MCF 10A (cell line): ENCODE results near the gene ZNF512B. TPM values are rescaled to one million over a fixed set of nuclear protein-coding genes. Genes with fewer than 3 reads are reported as not detected.
A peak's percentile ranks its signal among the peaks of the same experiment; 100 is the strongest.
"Not testable (repeated sequence)": the region's sequence is repeated elsewhere in the genome, so short reads cannot be mapped to it uniquely, and the experiment has no call there.

Experiments used
- Bru-seq: library from RNA; stranded (reverse); fragments of 400-500 nt; gene quantifications from one replicate; lab custom pipeline; 2021; lab: Mats Ljungman, UMichigan
- BruChase-seq, 2 experiments: library from RNA; stranded (reverse); fragments of 400-500 nt; gene quantifications; one replicate each; lab custom pipeline; 2021; lab: Mats Ljungman, UMichigan
- BruUV-seq: library from RNA; stranded (reverse); fragments of 400-500 nt; replicated peaks from 2 replicates; lab custom pipeline; 2021; lab: Mats Ljungman, UMichigan
- CTCF ChIA-PET: fragments of 300-600 bp; sonication (Branson Sonifier 250); formaldehyde crosslinking; extraction: SDS; loops from one replicate; lab custom pipeline; 2021; ENCODE audit warnings: antibody characterized with exemption, inconsistent platforms; lab: Yijun Ruan, JAX
- POLR2A ChIA-PET: fragments of 300-600, 350-650 bp; sonication (Branson Sonifier 250); formaldehyde crosslinking; extraction: SDS; loops from one replicate; lab custom pipeline; 2020; ENCODE audit warnings: antibody characterized with exemption, inconsistent platforms; lab: Yijun Ruan, JAX
- DNase-seq: peaks from one replicate; pipeline ENCODE4 v3.0.0-alpha.2; 2018; ENCODE audit not compliant: unreplicated experiment
- H3K27ac Mint-ChIP-seq: one replicate; pipeline ENCODE4 v1.8.0; 2022; ENCODE audit warnings: mild to moderate bottlenecking, low read depth, mixed read lengths; ENCODE audit not compliant: unreplicated experiment
- H3K27me3 Mint-ChIP-seq: one replicate; pipeline ENCODE4 v1.8.0; 2022; ENCODE audit warnings: mixed read lengths; ENCODE audit not compliant: insufficient read depth, unreplicated experiment
- H3K36me3 Mint-ChIP-seq: one replicate; pipeline ENCODE4 v1.8.0; 2022; ENCODE audit warnings: mild to moderate bottlenecking, moderate library complexity, mixed read lengths; ENCODE audit not compliant: insufficient read depth, unreplicated experiment
- H3K4me1 Mint-ChIP-seq: one replicate; pipeline ENCODE4 v1.8.0; 2022; ENCODE audit warnings: mixed read lengths; ENCODE audit not compliant: insufficient read depth, unreplicated experiment
- H3K4me3 Mint-ChIP-seq: one replicate; pipeline ENCODE4 v1.8.0; 2022; ENCODE audit warnings: mild to moderate bottlenecking, moderate library complexity, mixed read lengths; ENCODE audit not compliant: unreplicated experiment
- H3K9me3 Mint-ChIP-seq: one replicate; pipeline ENCODE4 v1.8.0; 2022; ENCODE audit warnings: mixed read lengths; ENCODE audit not compliant: unreplicated experiment
- CTCF ChIP-seq: fragments of 200-600 bp; IDR thresholded peaks from one replicate; pipeline ENCODE4 v1.8.0; 2022; ENCODE audit warnings: antibody characterized with exemption, mild to moderate bottlenecking; ENCODE audit not compliant: unreplicated experiment
- intact Hi-C: fragments of 100-400 bp; cut with micrococcal nuclease; formaldehyde crosslinking; loops from 2 replicates; pipeline ENCODE4 v1.14.1; 2022
- long read RNA-seq: library from polyadenylated mRNA; stranded (forward); transcript quantifications from one replicate; pipeline ENCODE4 v2.0.0, GENCODE V29; 2022
- total RNA-seq: library from RNA; stranded (reverse); gene quantifications from 2 replicates; pipeline ENCODE4 v1.2.3, GENCODE V29; 2022

Gene ZNF512B
- 23.5 and 26.6 TPM in 2 replicates for total RNA-seq
- Bru-seq, nascent RNA: percentile 57 among the genes with signal in this experiment
- BruChase-seq, experiment 1, labeled RNA remaining after a 6-hour chase: percentile 84 among the genes with signal in this experiment
- percentile 72 among the genes with signal in this experiment for BruChase-seq, experiment 2, labeled RNA remaining after a 2-hour chase
- long read RNA-seq, full-length matches to known transcripts: 1 of 9 reads
- long read RNA-seq, partial matches to known transcripts: 0 of 9 reads
- long read RNA-seq, other reads (novel, unspliced or antisense): 8 of 9 reads

- CTCF ChIA-PET: interaction anchor here (0.8 to 0.9 kb wide), 2 partner anchors 13 to 119 kb away, joined by 3 to 4 read pairs; no protein-coding TSS in a partner anchor
- no peaks in the 10 kb centered on the region for H3K9me3 Mint-ChIP-seq
- peaks cover 9% of the 10 kb centered on the region for H3K36me3 Mint-ChIP-seq
- POLR2A ChIA-PET: interaction anchor here (0.9 kb wide), 1 partner anchor 13 kb away, joined by 6 read pairs; the partner anchor contains the start of gene UCKL1
- intact Hi-C loops: loop anchor here (5.0 kb wide), 2 partner anchors 183 to 263 kb away; partner anchors contain the start of genes ARFRP1 and ZGPAT
- H3K4me1 Mint-ChIP-seq: peaks cover 30% of the 10 kb centered on the region
- peak; percentile 58 for DNase-seq
- peak within 1 kb of the TSS; percentile 71 for H3K27ac Mint-ChIP-seq
- no TSS peak for BruUV-seq
- TF ChIP-seq CTCF: no peak
- H3K27me3 Mint-ChIP-seq: no peaks in the 10 kb centered on the region
- H3K4me3 Mint-ChIP-seq: peak within 1 kb of the TSS; percentile 75
Observed at GRCh38 chr20:63969838-63970713, at the start of gene ZNF512B. TSS of gene ZNF512B (minus strand) at chr20:63969930. CDS start at chr20:63967950, 1,980 bp downstream.

- intact Hi-C loops: no loop called here
- no peak overlapping the region for H3K4me3 Mint-ChIP-seq
- ChIA-PET CTCF (interaction anchor here (0.6 to 1.2 kb wide), 2 partner anchors 24 to 1737 kb away, joined by 3 read pairs; no protein-coding TSS in a partner anchor), POLR2A (no interaction called here)
- no peak for DNase-seq
- H3K27ac Mint-ChIP-seq: no peak overlapping the region
- no TSS peak for BruUV-seq
- no peaks in the 10 kb centered on the region for H3K9me3 Mint-ChIP-seq
- no peaks in the 10 kb centered on the region for H3K4me1 Mint-ChIP-seq
- peaks cover 71% of the 10 kb centered on the region for H3K36me3 Mint-ChIP-seq
- H3K27me3 Mint-ChIP-seq: no peaks in the 10 kb centered on the region
- TF ChIP-seq CTCF: no peak
Observed at GRCh38 chr20:64015635-64016034, 45.9 kb upstream of the ZNF512B start.

- CTCF ChIA-PET: not testable (repeated sequence)
Observed at GRCh38 chr20:64012385-64013154, 42.8 kb upstream of the ZNF512B start.

GRCh38 chr20:64011366-64011779 lies 41.6 kb upstream of the ZNF512B start:
- intact Hi-C loops: no loop called here
- Mint-ChIP-seq H3K4me3 (no peak overlapping the region), H3K36me3 (peaks cover 70% of the 10 kb centered on the region), H3K4me1 (no peaks in the 10 kb centered on the region), H3K9me3 (no peaks in the 10 kb centered on the region), H3K27ac (no peak overlapping the region), H3K27me3 (no peaks in the 10 kb centered on the region)
- DNase-seq: no peak
- ChIA-PET CTCF (no interaction called here), POLR2A (no interaction called here)
- BruUV-seq: no TSS peak
- TF ChIP-seq CTCF: no peak

More at GRCh38 chr20:64012385-64013154, 42.8 kb upstream of the ZNF512B start:
- H3K27ac Mint-ChIP-seq, intact Hi-C loops, H3K4me1 Mint-ChIP-seq, H3K4me3 Mint-ChIP-seq, BruUV-seq, POLR2A ChIA-PET, H3K27me3 Mint-ChIP-seq, H3K9me3 Mint-ChIP-seq, DNase-seq: not testable (repeated sequence)
- peaks cover 69% of the 10 kb centered on the region for H3K36me3 Mint-ChIP-seq
